Articular chondrocyte of knee joint (primary cell): ENCODE data around the gene STX12. TPM values are rescaled to one million over a fixed set of nuclear protein-coding genes. Genes with fewer than 3 reads are reported as not detected.

Experiments used
- small RNA-seq: library from RNA; depleted of rRNA; stranded (forward); fragments of <200 nt; gene quantifications from one replicate; pipeline ENCODE3, GENCODE V24; 2012
- total RNA-seq: library from RNA; depleted of rRNA; stranded (reverse); fragments of >200 nt; gene quantifications from 2 replicates; pipeline ENCODE4 v1.2.3, GENCODE V29; 2012

Gene STX12
- total RNA-seq = 55.8 and 61.5 TPM in 2 replicates

GRCh38 chr1:27772932-27773825 lies at the start of gene STX12:
Gene STX12 (plus strand): TSS chr1:27773219. CDS start chr1:27773308, 89 bp downstream.

GRCh38 chr1:27725374-27726172 lies 47.4 kb upstream of the STX12 start, which contains the start of gene FAM76A:
Gene FAM76A (plus strand): TSS chr1:27725961. CDS start chr1:27726081, 120 bp downstream.

GRCh38 chr1:27830621-27831440 lies 57.8 kb downstream of the STX12 start, which contains the start of gene PPP1R8:
Gene PPP1R8 (plus strand): TSS chr1:27830782. CDS start chr1:27830836, 54 bp downstream.

GRCh38 chr1:27872059-27872801 lies 99.2 kb downstream of the STX12 start, which contains the start of gene THEMIS2:
Gene THEMIS2 (plus strand): TSS chr1:27872544. CDS start chr1:27872572, 28 bp downstream.

Small RNA genes lying within 50 kb of the gene (small RNA-seq; reads per million reads assigned to genes)
- gene AL020997.2 (not detected), gene RNU6-1245P (not detected), gene SCARNA1 (1,534 reads per million, percentile 99 among the genes with 10 or more reads in this experiment)

Other genes with a start within 250 kb of the STX12 start
- 14.0 and 14.3 TPM in 2 replicates for gene AHDC1, start 169.1 kb upstream of the STX12 start, total RNA-seq
- 0.13 TPM in 1 of 2 replicates, not detected in the other for gene FGR, start 138.0 kb upstream of the STX12 start, total RNA-seq
- gene IFI6, start 101.0 kb upstream of the STX12 start, total RNA-seq = 47.0 and 320 TPM in 2 replicates
- 19.9 and 23.4 TPM in 2 replicates for gene FAM76A, start 47.3 kb upstream of the STX12 start, total RNA-seq
- gene PPP1R8, start 57.6 kb downstream of the STX12 start, total RNA-seq = 33.1 and 33.2 TPM in 2 replicates
- gene THEMIS2, start 99.3 kb downstream of the STX12 start, total RNA-seq = 6.1 and 9.0 TPM in 2 replicates
- 21.7 and 25.6 TPM in 2 replicates for gene RPA2, start 141.4 kb downstream of the STX12 start, total RNA-seq
- gene SMPDL3B, start 161.8 kb downstream of the STX12 start, total RNA-seq = not detected in 2 replicates
- gene XKR8, start 186.8 kb downstream of the STX12 start, total RNA-seq = 6.5 and 10.1 TPM in 2 replicates